Neural progenitor cell (in vitro differentiated cells): ENCODE results near the gene PRKD1.

Experiments
- EZH2phosphoT487 ChIP-seq: fragments of 200-600 bp; sonication (generic); IDR thresholded peaks from 2 replicates; pipeline ENCODE4 v1.6.1; 2017; ENCODE audit warnings: antibody characterized with exemption
- TF ChIP-seq, protein P1 (sequence below): fragments of 200-600 bp; sonication (generic); IDR thresholded peaks from 2 replicates; pipeline ENCODE4 v1.5.1; 2017; ENCODE audit warnings: antibody characterized with exemption, mild to moderate bottlenecking

DNA sequence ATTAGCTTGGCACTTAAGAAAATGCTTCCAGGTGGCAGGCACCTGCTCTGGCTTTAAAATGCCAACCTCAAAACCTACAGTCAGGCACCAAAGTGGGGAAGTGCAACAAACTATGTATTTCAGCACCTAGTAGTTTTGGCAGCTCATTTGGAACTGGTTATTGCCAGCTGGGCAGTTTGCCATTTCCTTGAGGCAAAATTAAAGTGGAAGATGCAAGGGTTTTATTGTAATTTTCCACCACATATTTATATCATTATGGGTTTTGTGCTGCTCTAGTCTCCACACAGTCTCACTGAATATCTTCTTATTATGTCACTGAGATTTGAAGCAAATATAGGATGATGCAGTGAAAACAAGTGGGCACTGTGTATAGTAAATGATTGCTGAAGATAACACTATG lies 117.0 kb downstream of the PRKD1 start:
- TF ChIP-seq, protein P1, sequence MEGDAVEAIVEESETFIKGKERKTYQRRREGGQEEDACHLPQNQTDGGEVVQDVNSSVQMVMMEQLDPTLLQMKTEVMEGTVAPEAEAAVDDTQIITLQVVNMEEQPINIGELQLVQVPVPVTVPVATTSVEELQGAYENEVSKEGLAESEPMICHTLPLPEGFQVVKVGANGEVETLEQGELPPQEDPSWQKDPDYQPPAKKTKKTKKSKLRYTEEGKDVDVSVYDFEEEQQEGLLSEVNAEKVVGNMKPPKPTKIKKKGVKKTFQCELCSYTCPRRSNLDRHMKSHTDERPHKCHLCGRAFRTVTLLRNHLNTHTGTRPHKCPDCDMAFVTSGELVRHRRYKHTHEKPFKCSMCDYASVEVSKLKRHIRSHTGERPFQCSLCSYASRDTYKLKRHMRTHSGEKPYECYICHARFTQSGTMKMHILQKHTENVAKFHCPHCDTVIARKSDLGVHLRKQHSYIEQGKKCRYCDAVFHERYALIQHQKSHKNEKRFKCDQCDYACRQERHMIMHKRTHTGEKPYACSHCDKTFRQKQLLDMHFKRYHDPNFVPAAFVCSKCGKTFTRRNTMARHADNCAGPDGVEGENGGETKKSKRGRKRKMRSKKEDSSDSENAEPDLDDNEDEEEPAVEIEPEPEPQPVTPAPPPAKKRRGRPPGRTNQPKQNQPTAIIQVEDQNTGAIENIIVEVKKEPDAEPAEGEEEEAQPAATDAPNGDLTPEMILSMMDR = no peak
- TF ChIP-seq EZH2phosphoT487 = no peak
